Nephron (organoid): ENCODE results near the gene ZNF91.

Experiments used
- H3K27ac Mint-ChIP-seq, 3 experiments: 2 replicates each; pipeline ENCODE4 v1.8.0; 2020; ENCODE audit warnings: mixed read lengths in 3 of 3, mild to moderate bottlenecking in 2 of 3, moderate library complexity in 1 of 3
- H3K27me3 Mint-ChIP-seq: 2 replicates; pipeline ENCODE4 v1.8.0; 2021; ENCODE audit warnings: low read depth, mild to moderate bottlenecking, moderate library complexity, mixed read lengths
- H3K36me3 Mint-ChIP-seq: 2 replicates; pipeline ENCODE4 v1.8.0; 2020; ENCODE audit warnings: low read depth, mixed read lengths
- H3K4me1 Mint-ChIP-seq: 2 replicates; pipeline ENCODE4 v1.8.0; 2020; ENCODE audit warnings: mixed read lengths
- H3K4me3 Mint-ChIP-seq, 3 experiments: 2 replicates each; pipeline ENCODE4 v1.8.0; 2020; ENCODE audit warnings: mild to moderate bottlenecking in 3 of 3, mixed read lengths in 3 of 3, moderate library complexity in 2 of 3
- H3K9me3 Mint-ChIP-seq: 2 replicates; pipeline ENCODE4 v1.8.0; 2020; ENCODE audit warnings: mixed read lengths
- CTCF ChIP-seq, 3 experiments: fragments of 200-600 bp; sonication (generic); IDR thresholded peaks; one replicate each; pipeline ENCODE4 v1.5.0; 2021; ENCODE audit warnings: antibody characterized with exemption in 3 of 3; ENCODE audit not compliant: unreplicated experiment in 3 of 3

Gene ZNF91

GRCh38 chr19:23409392-23410048 is 14.2 kb upstream of the ZNF91 start:
- no peak for TF ChIP-seq CTCF (IDR thresholded peaks at IDR 0.05; ENCODE audit: unreplicated experiment in 3 of 3)
- no peaks in the 10 kb centered on the region for H3K27me3 Mint-ChIP-seq
- no peak overlapping the region for H3K4me3 Mint-ChIP-seq
- H3K4me1 Mint-ChIP-seq, result no peaks in the 10 kb centered on the region
- H3K9me3 Mint-ChIP-seq, result no peaks in the 10 kb centered on the region
- no peak overlapping the region for H3K27ac Mint-ChIP-seq
- peaks cover 10% of the 10 kb centered on the region for H3K36me3 Mint-ChIP-seq

GRCh38 chr19:23407616-23408133 is 12.4 kb upstream of the ZNF91 start:
- Mint-ChIP-seq H3K36me3 (peaks cover 7% of the 10 kb centered on the region), H3K27me3 (no peaks in the 10 kb centered on the region), H3K4me1 (no peaks in the 10 kb centered on the region), H3K27ac (no peak overlapping the region), H3K4me3 (no peak overlapping the region), H3K9me3 (no peaks in the 10 kb centered on the region)
- no peak for TF ChIP-seq CTCF (IDR thresholded peaks at IDR 0.05; ENCODE audit: unreplicated experiment in 3 of 3)

GRCh38 chr19:23406721-23407120 is 11.4 kb upstream of the ZNF91 start:
- no peak overlapping the region for H3K4me3 Mint-ChIP-seq
- H3K36me3 Mint-ChIP-seq, result peaks cover 11% of the 10 kb centered on the region
- TF ChIP-seq CTCF (IDR thresholded peaks at IDR 0.05; ENCODE audit: unreplicated experiment in 3 of 3), result no peak
- no peaks in the 10 kb centered on the region for H3K9me3 Mint-ChIP-seq
- H3K27ac Mint-ChIP-seq, result no peak overlapping the region
- H3K27me3 Mint-ChIP-seq, result no peaks in the 10 kb centered on the region
- H3K4me1 Mint-ChIP-seq, result no peaks in the 10 kb centered on the region

- no peak overlapping the region for H3K27ac Mint-ChIP-seq
- no peaks in the 10 kb centered on the region for H3K4me1 Mint-ChIP-seq
- no peaks in the 10 kb centered on the region for H3K9me3 Mint-ChIP-seq
- TF ChIP-seq CTCF (IDR thresholded peaks at IDR 0.05; ENCODE audit: unreplicated experiment in 3 of 3), result no peak
- H3K27me3 Mint-ChIP-seq, result no peaks in the 10 kb centered on the region
- peaks cover 11% of the 10 kb centered on the region for H3K36me3 Mint-ChIP-seq
- H3K4me3 Mint-ChIP-seq, result no peak overlapping the region
Measured at GRCh38 chr19:23406091-23406490, 10.8 kb upstream of the ZNF91 start.

- peaks cover 23% of the 10 kb centered on the region for H3K36me3 Mint-ChIP-seq
- no peak overlapping the region for H3K27ac Mint-ChIP-seq
- no peaks in the 10 kb centered on the region for H3K9me3 Mint-ChIP-seq
- H3K4me3 Mint-ChIP-seq, result no peak overlapping the region
- H3K27me3 Mint-ChIP-seq, result no peaks in the 10 kb centered on the region
- no peaks in the 10 kb centered on the region for H3K4me1 Mint-ChIP-seq
- TF ChIP-seq CTCF (IDR thresholded peaks at IDR 0.05; ENCODE audit: unreplicated experiment in 3 of 3), result no peak
Measured at GRCh38 chr19:23404676-23405075, 9.4 kb upstream of the ZNF91 start.
